ENCODE data around the gene NOS2. TPM values are rescaled to one million over a fixed set of nuclear protein-coding genes. Genes with fewer than 3 reads are reported as not detected.
"Not testable (repeated sequence)": the region's sequence is repeated elsewhere in the genome, so short reads cannot be mapped to it uniquely, and the experiment has no call there.

The NOS2 gene
- total and polyA plus RNA-seq, 7 donors, result 0.16 to 94.0 (median 2.2) TPM; not detected in 1

DNA sequence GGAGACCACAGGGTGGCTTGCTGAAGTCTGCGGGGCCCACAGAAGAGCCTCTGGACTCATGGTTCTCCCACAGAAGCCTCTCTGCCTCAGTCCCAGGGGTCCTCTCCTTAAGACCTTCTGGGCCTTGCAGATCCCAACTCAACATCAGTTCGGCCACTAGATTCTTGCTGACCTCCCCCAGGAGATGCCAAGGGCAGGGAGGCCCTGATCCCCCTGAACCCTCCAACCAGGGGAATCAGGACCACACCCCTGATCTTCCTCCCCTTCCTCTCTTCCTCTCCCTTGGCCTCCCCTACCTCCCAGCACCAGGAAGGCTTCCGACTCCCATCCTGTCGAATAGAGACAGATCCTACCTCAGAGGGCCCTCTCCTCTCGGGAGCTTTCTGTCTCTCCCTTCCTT, 53.4 kb downstream of the NOS2 start:
- intact Hi-C loops (cut with DNase I), result no loop called here
- Histone ChIP-seq H3K4me1 (no peaks in the 10 kb centered on the region), H3K4me3 (no peak overlapping the region), H3K27me3 (no peaks in the 10 kb centered on the region), H3K27ac (no peak overlapping the region), H3K36me3 (no peaks in the 10 kb centered on the region), H3K9me3 (no peaks in the 10 kb centered on the region)
- TF ChIP-seq POLR2AphosphoS5 (IDR thresholded peaks at IDR 0.05) (no peak), CTCF (IDR thresholded peaks at IDR 0.05) (no peak), EP300 (IDR thresholded peaks at IDR 0.05) (no peak), POLR2A (IDR thresholded peaks at IDR 0.05) (no peak)
- DNase-seq, result no peak
- WGBS, 2 donors, result 94 to 96% methylated on average over 5 of the region's 5 CpGs

DNA sequence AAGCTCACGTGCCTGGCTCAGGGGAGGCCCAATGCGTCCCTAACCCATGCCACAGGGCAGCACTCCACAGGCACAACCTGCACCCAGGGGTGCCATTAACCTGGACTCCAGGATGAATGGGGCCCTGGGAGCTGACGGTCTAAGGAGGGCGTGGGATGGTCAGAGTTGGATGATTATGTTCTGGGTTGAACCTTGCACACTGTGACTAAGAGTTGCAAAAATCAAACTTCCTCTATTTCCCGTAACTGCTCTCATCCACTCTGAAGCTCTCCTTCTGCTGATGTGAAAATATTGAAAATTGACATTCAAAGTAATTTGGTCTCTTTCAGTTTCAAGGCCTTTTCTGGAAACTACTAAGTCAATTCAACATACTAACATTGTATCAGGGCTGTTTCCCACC, 54.0 kb downstream of the NOS2 start:
- intact Hi-C loops (cut with DNase I); H3K36me3 ChIP-seq; DNase-seq: not testable (repeated sequence)

DNA sequence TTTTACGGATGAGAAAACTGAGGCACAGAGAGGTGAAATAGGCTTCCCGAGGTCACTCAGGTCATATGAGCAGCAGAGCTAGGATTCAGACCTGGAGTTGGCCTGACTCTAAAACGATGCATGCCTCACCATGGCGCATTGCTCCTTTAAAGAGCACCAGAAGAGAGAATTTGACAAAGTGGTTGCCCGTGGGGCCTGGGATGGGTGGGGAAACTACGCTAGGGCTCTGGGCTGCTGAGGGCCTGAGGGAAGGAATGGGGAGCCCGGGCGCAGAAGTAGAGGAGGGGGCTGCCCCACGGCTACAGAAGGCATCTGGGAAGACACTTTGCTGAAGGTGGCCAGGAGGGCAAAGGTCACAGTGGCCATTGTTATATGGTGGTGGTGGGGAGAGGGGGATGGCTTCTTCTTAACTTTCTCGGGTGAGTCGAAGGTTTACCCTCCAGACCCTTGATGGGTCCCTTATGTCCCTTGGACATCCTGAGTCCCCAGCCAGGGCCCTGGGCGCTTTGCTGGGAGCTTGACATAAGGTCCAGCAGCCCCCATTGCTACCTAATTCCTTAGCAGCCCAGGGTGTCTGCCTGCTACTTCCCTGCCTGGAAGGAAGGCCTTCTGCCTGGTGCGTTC, 55.0 kb downstream of the NOS2 start:
- WGBS, 2 donors, result 84 to 93% methylated on average over 13 of the region's 13 CpGs
- H3K27me3 ChIP-seq; H3K9me3 ChIP-seq; H3K4me3 ChIP-seq; H3K36me3 ChIP-seq; H3K4me1 ChIP-seq; H3K27ac ChIP-seq; intact Hi-C loops (cut with DNase I); DNase-seq: not testable (repeated sequence)

More for the DNA sequence above, 54.0 kb downstream of the NOS2 start:
- H3K9me3 ChIP-seq, H3K4me3 ChIP-seq, H3K27me3 ChIP-seq, H3K4me1 ChIP-seq, H3K27ac ChIP-seq: not testable (repeated sequence)
- WGBS, 2 donors, result 65 to 69% methylated on average over 1 of the region's 5 CpGs

DNA sequence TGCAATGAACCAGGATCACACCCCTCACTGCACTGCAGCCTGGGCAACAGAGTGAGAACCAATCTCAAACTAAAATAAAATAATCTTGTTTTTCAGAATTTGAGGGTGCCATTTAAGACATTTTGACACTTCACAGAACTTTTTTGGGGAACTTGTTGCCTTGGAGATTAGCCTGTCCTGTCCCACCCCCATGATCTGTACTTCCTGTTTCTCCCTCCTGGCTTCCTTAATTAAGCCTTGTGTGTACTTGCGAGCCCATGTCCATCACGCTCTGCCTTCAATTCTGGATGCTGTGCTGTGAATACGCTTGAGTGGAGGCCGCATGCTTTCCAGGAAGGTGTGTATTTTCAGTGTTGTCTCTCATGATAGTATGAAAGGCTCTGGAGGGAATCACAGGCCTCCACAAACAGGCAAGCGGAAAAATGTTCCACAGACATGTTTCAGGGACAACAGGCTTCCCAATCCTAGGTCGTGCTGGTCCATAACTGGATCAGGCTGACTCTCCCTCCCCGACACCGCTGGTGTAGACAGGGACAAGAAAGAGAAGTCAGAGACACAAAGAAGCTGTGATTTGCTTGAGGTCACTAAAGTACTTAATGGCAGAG, 56.9 kb downstream of the NOS2 start:
- Histone ChIP-seq H3K9me3 (no peaks in the 10 kb centered on the region), H3K4me1 (no peaks in the 10 kb centered on the region), H3K4me3 (no peak overlapping the region), H3K27ac (no peak overlapping the region), H3K27me3 (no peaks in the 10 kb centered on the region), H3K36me3 (no peaks in the 10 kb centered on the region)
- no peak for DNase-seq
- intact Hi-C loops (cut with DNase I), result no loop called here
- TF ChIP-seq POLR2A (IDR thresholded peaks at IDR 0.05) (no peak), CTCF (IDR thresholded peaks at IDR 0.05) (no peak), POLR2AphosphoS5 (IDR thresholded peaks at IDR 0.05) (no peak), EP300 (IDR thresholded peaks at IDR 0.05) (no peak)
- WGBS, 2 donors, result 83 to 87% methylated on average over 8 of the region's 8 CpGs

GRCh38 chr17:27741971-27742575, 58.3 kb downstream of the NOS2 start:
- intact Hi-C loops (cut with DNase I), result no loop called here
- 83 to 90% methylated on average over 4 of the region's 4 CpGs for WGBS, 2 donors
- H3K27ac ChIP-seq, result no peak overlapping the region

DNA sequence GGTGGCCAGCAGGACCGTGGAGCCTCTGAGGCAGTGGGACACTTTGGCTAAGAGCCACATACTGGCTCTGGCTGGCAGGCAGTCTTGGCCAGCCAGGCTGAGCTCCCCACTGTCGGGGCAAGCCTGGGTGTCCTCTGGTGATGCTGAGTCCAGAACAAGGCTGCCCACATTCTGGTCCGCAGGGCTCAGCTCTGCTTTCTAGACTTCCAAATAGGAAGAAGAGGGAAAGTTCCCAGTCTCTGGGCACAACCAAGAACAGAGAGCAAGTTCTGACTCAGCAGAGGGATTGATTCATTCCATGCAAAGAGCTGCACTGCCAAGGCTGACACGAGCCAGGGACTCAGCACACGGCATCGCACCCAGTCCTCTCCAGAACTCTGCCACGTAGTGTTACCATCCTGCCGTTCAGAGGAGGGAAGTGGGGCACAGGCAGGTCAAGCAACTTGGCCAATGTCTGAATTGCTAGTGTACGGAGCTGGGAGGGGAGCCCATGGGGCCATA, 58.9 kb downstream of the NOS2 start:
- no peak for TF ChIP-seq POLR2AphosphoS5 (IDR thresholded peaks at IDR 0.05)
- no peak for TF ChIP-seq POLR2A (IDR thresholded peaks at IDR 0.05)
- no peak for TF ChIP-seq CTCF (IDR thresholded peaks at IDR 0.05)
- TF ChIP-seq EP300 (IDR thresholded peaks at IDR 0.05), result no peak
- Histone ChIP-seq H3K9me3 (no peaks in the 10 kb centered on the region), H3K27me3 (no peaks in the 10 kb centered on the region), H3K4me1 (no peaks in the 10 kb centered on the region), H3K27ac (peak overlapping the region in 1 of 4 donors; percentile 39), H3K36me3 (no peaks in the 10 kb centered on the region), H3K4me3 (no peak overlapping the region)
- intact Hi-C loops (cut with DNase I), result no loop called here
- 56 to 80% methylated on average over 9 of the region's 9 CpGs for WGBS, 2 donors
- DNase-seq, result no peak

More at GRCh38 chr17:27741971-27742575, 58.3 kb downstream of the NOS2 start:
- H3K4me3 ChIP-seq, result no peak overlapping the region
- H3K36me3 ChIP-seq, result no peaks in the 10 kb centered on the region
- DNase-seq, result no peak
- H3K27me3 ChIP-seq, result no peaks in the 10 kb centered on the region
- no peak for TF ChIP-seq POLR2AphosphoS5 (IDR thresholded peaks at IDR 0.05)
- no peak for TF ChIP-seq POLR2A (IDR thresholded peaks at IDR 0.05)
- no peak for TF ChIP-seq EP300 (IDR thresholded peaks at IDR 0.05)
- H3K9me3 ChIP-seq, result no peaks in the 10 kb centered on the region
- no peaks in the 10 kb centered on the region for H3K4me1 ChIP-seq

- H3K27me3 ChIP-seq; H3K4me3 ChIP-seq; H3K4me1 ChIP-seq; H3K27ac ChIP-seq; intact Hi-C loops (cut with DNase I); DNase-seq; H3K9me3 ChIP-seq; H3K36me3 ChIP-seq: not testable (repeated sequence)
- WGBS, 2 donors, result 75 to 89% methylated on average over 5 of the region's 5 CpGs
Measured at GRCh38 chr17:27740541-27740940, 59.8 kb downstream of the NOS2 start.
